Stimulated activated CD8-positive, alpha-beta memory T cell treated with anti-CD3 and anti-CD28 coated beads, Interleukin-4, amount 100 ng/mL, for 4 hours (primary cell): ENCODE results near the gene SERPINE1.

Experiments
- DNase-seq, 2 donors: peaks; one replicate each; pipeline ENCODE4 v3.0.0-alpha.2; 2020; ENCODE audit warnings: low read depth in 2 of 2, low spot score in 1 of 2

The SERPINE1 gene

DNA sequence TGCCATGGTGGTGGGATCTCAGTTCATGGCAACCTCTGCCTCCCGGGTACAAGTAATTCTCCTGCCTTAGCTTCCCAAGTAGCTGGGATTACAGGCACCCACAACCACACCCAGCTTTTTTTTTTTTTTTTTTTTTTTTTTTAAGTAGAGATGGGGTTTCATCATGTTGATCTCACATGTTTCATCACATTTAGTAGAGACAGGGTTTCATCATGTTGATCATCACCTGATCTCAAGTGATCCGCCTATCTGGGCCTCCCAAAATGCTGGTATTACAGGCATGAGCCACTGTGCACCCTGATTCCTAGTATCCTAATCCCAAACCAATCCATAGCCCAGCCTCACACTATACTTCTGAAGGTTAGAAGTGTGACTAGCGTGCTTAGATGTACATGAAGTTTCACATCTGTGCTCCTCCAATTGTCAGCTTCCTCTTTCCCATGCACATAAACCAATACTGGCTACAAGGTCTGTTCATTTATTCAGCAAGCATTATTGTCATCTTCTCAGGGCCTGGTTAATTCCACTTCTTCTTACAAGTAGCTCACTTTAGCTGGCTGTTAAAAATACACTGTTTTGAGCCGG is 60.0 kb downstream of the SERPINE1 start:
- no peak for DNase-seq
